OCI-LY7 (cell line): ENCODE results near the gene SORCS1.

Experiments used
- CTCF ChIP-seq: fragments of 200-600 bp; sonication (generic); conservative IDR thresholded peaks from 2 replicates; pipeline ENCODE4 v1.5.1; 2014; ENCODE audit warnings: mild to moderate bottlenecking, antibody characterized with exemption, low read length, moderate library complexity, mixed read lengths
- EZH2phosphoT487 ChIP-seq: fragments of 200-600 bp; sonication (generic); IDR thresholded peaks from 2 replicates; pipeline ENCODE4 v1.6.1; 2018; ENCODE audit warnings: low read depth, borderline replicate concordance, mild to moderate bottlenecking, mixed run types, antibody characterized with exemption, low read length, moderate library complexity, mixed read lengths

- TF ChIP-seq CTCF, result no peak
- TF ChIP-seq EZH2phosphoT487, result no peak
These were observed 206.5 kb downstream of the SORCS1 start for GRCh38 chr10:106957823-106958588.
